HepG2 (cell line): ENCODE results near the gene PEMT. TPM values are rescaled to one million over a fixed set of nuclear protein-coding genes. Genes with fewer than 3 reads are reported as not detected.

Source experiments
- ATAC-seq: fragments of 200-7000 bp; cut with Tn5 transposase; 3 replicates; pipeline ENCODE4 v1.9.1; 2020; ENCODE audit warnings: mild to moderate bottlenecking, moderate library complexity
- BruUV-seq: library from RNA; stranded (reverse); fragments of 400-500 nt; replicated peaks from 2 replicates; lab custom pipeline; 2021; lab: Mats Ljungman, UMichigan
- CTCF ChIA-PET: fragments of 300-600 bp; formaldehyde crosslinking; extraction: SDS; loops from one replicate; lab custom pipeline; 2021; ENCODE audit warnings: low total read pairs, inconsistent platforms, low intra/inter-chr PET ratio; lab: Yijun Ruan, JAX
- POLR2A ChIA-PET: fragments of 350-600 bp; sonication (Branson Sonifier 250); formaldehyde crosslinking; loops from one replicate; lab custom pipeline; 2020; ENCODE audit warnings: antibody characterized with exemption, inconsistent platforms; lab: Yijun Ruan, JAX
- DNase-seq: peaks from one replicate; pipeline ENCODE4 v3.0.0-alpha.2; 2015; ENCODE audit warnings: low spot score
- FAIRE-seq: peaks from 3 replicates; lab custom pipeline; 2011; peaks lifted over from hg19 to GRCh38; lab: Jason Lieb, UNC
- H2AFZ ChIP-seq: one replicate; pipeline ENCODE4 v1.6.1; 2011; ENCODE audit warnings: low read length, inconsistent platforms
- H3K27ac ChIP-seq: fragments of 300-600 bp; 3 replicates; pipeline ENCODE4 v1.8.0; 2011; ENCODE audit warnings: mixed run types, mild to moderate bottlenecking, mixed read lengths, low read length, inconsistent platforms; ENCODE audit not compliant: insufficient read depth; ENCODE audit errors: extremely low read length
- H3K27me3 ChIP-seq, 2 experiments: fragments of 200-600 bp in 1 of 2; 2 replicates in 1 of 2; 3 replicates in 1 of 2; pipeline versions ENCODE4 v1.6.0 to v1.8.0; 2011; ENCODE audit warnings: low read length in 2 of 2, mild to moderate bottlenecking in 2 of 2, moderate library complexity in 2 of 2, inconsistent platforms in 1 of 2; ENCODE audit not compliant: insufficient read depth in 2 of 2, control insufficient read depth in 1 of 2
- H3K36me3 ChIP-seq, 2 experiments: fragments of 200-600 bp in 1 of 2; replicated peaks in 1 of 2; 2 replicates in 1 of 2; 3 replicates in 1 of 2; pipeline versions ENCODE4 v1.5.1 to v1.8.0; 2011; ENCODE audit warnings: low read length in 2 of 2, inconsistent platforms in 1 of 2; ENCODE audit not compliant: insufficient read depth in 2 of 2, control insufficient read depth in 1 of 2
- H3K4me1 ChIP-seq: 2 replicates; pipeline ENCODE4 v1.5.1; 2012; ENCODE audit warnings: low read length, inconsistent platforms; ENCODE audit not compliant: insufficient read depth
- H3K4me2 ChIP-seq: 2 replicates; pipeline ENCODE4 v1.6.0; 2011; ENCODE audit warnings: low read depth, low read length, inconsistent platforms
- H3K4me3 ChIP-seq, 3 experiments: fragments of 200-600 bp in 1 of 3; sonication (generic), shearing (Covaris generic) in 1 of 3; replicated peaks in 1 of 3; 2 replicates each; pipeline ENCODE4 v1.5.1; 2011 to 2016; ENCODE audit warnings: low read length in 3 of 3, inconsistent platforms in 2 of 3, low read depth in 2 of 3, mild to moderate bottlenecking in 2 of 3, control low read depth in 1 of 3, mixed read lengths in 1 of 3; ENCODE audit not compliant: insufficient read depth in 1 of 3
- H3K79me2 ChIP-seq: one replicate; pipeline ENCODE4 v1.6.1; 2011; ENCODE audit warnings: low read length, inconsistent platforms; ENCODE audit not compliant: insufficient read depth
- H3K9ac ChIP-seq: 2 replicates; pipeline ENCODE4 v1.6.0; 2011; ENCODE audit warnings: mild to moderate bottlenecking, low read depth, low read length, inconsistent platforms; ENCODE audit not compliant: insufficient read depth
- H3K9me3 ChIP-seq: 2 replicates; pipeline ENCODE4 v1.5.1; 2012; ENCODE audit warnings: mild to moderate bottlenecking, low read length
- H4K20me1 ChIP-seq: 2 replicates; pipeline ENCODE4 v1.6.0; 2011; ENCODE audit warnings: inconsistent platforms, mild to moderate bottlenecking, low read length, moderate library complexity; ENCODE audit not compliant: insufficient read depth
- FOXK2 ChIP-seq: fragments of 450-650 bp; IDR thresholded peaks from 2 replicates; pipeline ENCODE4 v1.6.1; 2016
- GATAD2A ChIP-seq: IDR thresholded peaks from 2 replicates; pipeline ENCODE4 v1.6.1; 2016
- HMG20B ChIP-seq: conservative IDR thresholded peaks from 2 replicates; pipeline ENCODE4 v1.6.1; 2016; ENCODE audit warnings: missing genetic modification reagents, missing compliant biosample characterization
- KDM4B ChIP-seq: sonication (generic); formaldehyde crosslinking; IDR thresholded peaks from 2 replicates; pipeline ENCODE4 v1.4.0; 2020; ENCODE audit warnings: missing genetic modification reagents
- MAFK ChIP-seq, 2 experiments: IDR thresholded peaks in 1 of 2; conservative IDR thresholded peaks in 1 of 2; 2 replicates each; pipeline ENCODE4 v1.6.1; 2011; ENCODE audit warnings: improper control_type of control experiment in 2 of 2, low read length in 2 of 2
- MATR3 ChIP-seq: sonication (generic); formaldehyde crosslinking; IDR thresholded peaks from 2 replicates; pipeline ENCODE4 v1.4.0; 2020; ENCODE audit warnings: missing genetic modification reagents
- PHF20 ChIP-seq: sonication (generic); formaldehyde crosslinking; IDR thresholded peaks from 2 replicates; pipeline ENCODE4 v1.5.0; 2020; ENCODE audit warnings: mild to moderate bottlenecking, missing genetic modification reagents
- PHF8 ChIP-seq: sonication (generic); formaldehyde crosslinking; IDR thresholded peaks from 2 replicates; pipeline ENCODE4 v1.5.0; 2020; ENCODE audit warnings: missing genetic modification reagents
- RARA ChIP-seq: IDR thresholded peaks from 2 replicates; pipeline ENCODE4 v1.6.1; 2016; ENCODE audit warnings: missing genetic modification reagents, missing compliant biosample characterization
- RXRB ChIP-seq: IDR thresholded peaks from 2 replicates; pipeline ENCODE4 v1.6.1; 2016; ENCODE audit warnings: borderline replicate concordance, missing genetic modification reagents, missing compliant biosample characterization
- SOX13 ChIP-seq, 3 experiments: fragments of 450-650 bp in 1 of 3; sonication (generic) in 1 of 3; formaldehyde crosslinking in 1 of 3; IDR thresholded peaks in 2 of 3; conservative IDR thresholded peaks in 1 of 3; 2 replicates each; pipeline versions ENCODE4 v1.5.0 to v1.6.1; 2016 to 2020; ENCODE audit warnings: antibody characterized with exemption in 1 of 3, mild to moderate bottlenecking in 1 of 3, missing compliant biosample characterization in 1 of 3, missing genetic modification reagents in 1 of 3, moderate library complexity in 1 of 3
- TCF7L2 ChIP-seq: IDR thresholded peaks from 2 replicates; pipeline ENCODE4 v1.6.1; 2011; ENCODE audit warnings: mild to moderate bottlenecking, low read depth, low read length, moderate library complexity
- ZMYM2 ChIP-seq: sonication (generic); formaldehyde crosslinking; IDR thresholded peaks from 2 replicates; pipeline ENCODE4 v1.8.0; 2022; ENCODE audit warnings: mild to moderate bottlenecking, missing genetic modification reagents
- ZNF687 ChIP-seq: sonication (generic); formaldehyde crosslinking; IDR thresholded peaks from 2 replicates; pipeline ENCODE4 v1.5.1; 2020; ENCODE audit warnings: mild to moderate bottlenecking, missing genetic modification reagents, moderate library complexity
- ZNF766 ChIP-seq: sonication (generic); formaldehyde crosslinking; IDR thresholded peaks from 2 replicates; pipeline ENCODE4 v1.5.0; 2020; ENCODE audit warnings: missing genetic modification reagents, borderline replicate concordance
- WGBS: methylation state at CpG from one replicate; pipeline ENCODE4 v1.1.6; 2017; ENCODE audit warnings: low lambda C conversion rate; 5-methylcytosine and 5-hydroxymethylcytosine counted together
- in situ Hi-C: cut with HindIII; loops from 2 replicates; pipeline ENCODE4 v1.10.0; 2017; ENCODE audit warnings: low pct_unique_long_range_greater_than_20kb; ENCODE audit not compliant: extremely low pct_ligation_motif_present
- intact Hi-C: fragments of 100-400 bp; cut with micrococcal nuclease; formaldehyde crosslinking; loops from one replicate; pipeline ENCODE4 v1.10.0; 2022; ENCODE audit not compliant: unreplicated experiment
- polyA plus RNA-seq, 8 experiments: library from polyadenylated mRNA; depleted of rRNA in 3 of 8; stranded (reverse) in 7 of 8; unstranded in 1 of 8; fragments of >200 nt; fragmentation: Illumina TruSeq in 4 of 8; extraction: Trizol in 4 of 8; gene quantifications; 2 replicates each; pipeline versions ENCODE4 v1.2.1 to v1.2.3, GENCODE V29; 2011 to 2016; ENCODE audit warnings: low read depth in 4 of 8, missing spikeins in 1 of 8, mixed read lengths in 1 of 8; ENCODE audit not compliant: insufficient read depth in 1 of 8
- total RNA-seq, 5 experiments: library from RNA; depleted of rRNA; stranded (reverse); fragments of >200 nt; fragmentation: Illumina TruSeq; extraction: Trizol; gene quantifications; 2 replicates each; pipeline ENCODE4 v1.2.3, GENCODE V29; 2016; ENCODE audit warnings: low read depth in 1 of 5
- TF ChIP-seq, protein P1 (sequence below): sonication (generic); formaldehyde crosslinking; IDR thresholded peaks from 2 replicates; pipeline ENCODE4 v1.9.0; 2021; ENCODE audit warnings: missing genetic modification reagents, borderline replicate concordance

PEMT gene
- total and polyA plus RNA-seq, 2 of the 13 experiments (the other 11 are each of a cell fraction or from before 2014, with no cell fraction given): 31.7 to 43.6 TPM

DNA sequence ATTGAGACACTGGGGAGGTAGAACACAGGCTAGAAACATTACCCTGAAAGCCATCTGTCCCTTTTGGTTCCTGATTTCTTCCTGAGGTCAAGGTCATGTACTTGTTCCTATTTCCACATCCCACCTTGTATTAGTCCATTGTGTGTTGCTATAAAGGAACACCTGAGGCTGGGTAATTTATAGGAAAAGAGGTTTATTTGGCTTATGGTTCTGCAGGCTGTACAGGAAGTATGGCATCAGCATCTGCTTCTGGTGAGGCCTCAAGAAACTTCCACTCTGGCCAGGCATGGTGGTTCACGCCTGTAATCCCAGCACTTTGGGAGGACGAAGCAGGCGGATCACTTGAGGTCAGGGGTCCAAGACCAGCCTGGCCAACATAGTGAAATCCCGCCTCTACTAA, 122.2 kb downstream of the PEMT start:
- no peak overlapping the region for H2AFZ ChIP-seq
- no peaks in the 10 kb centered on the region for H3K9me3 ChIP-seq
- intact Hi-C loops (no loop called here), in situ Hi-C loops (no loop called here)
- no peak for FAIRE-seq
- DNase-seq: no peak
- H4K20me1 ChIP-seq: no peaks in the 10 kb centered on the region
- H3K79me2 ChIP-seq: no peaks in the 10 kb centered on the region
- peaks cover 7 to 44% of the 10 kb centered on the region in 2 experiments; a peak in 4 of 5 replicates for H3K27me3 ChIP-seq
- ATAC-seq: no peak
- no TSS peak for BruUV-seq
- 98% methylated on average over 4 of the region's 4 CpGs for WGBS
- H3K4me2 ChIP-seq: no peak overlapping the region
- no peaks in the 10 kb centered on the region for H3K36me3 ChIP-seq
- H3K4me3 ChIP-seq: no peak overlapping the region
- no peak overlapping the region for H3K9ac ChIP-seq
- H3K4me1 ChIP-seq: peaks cover 51% of the 10 kb centered on the region
- CTCF ChIA-PET: no interaction called here
- H3K27ac ChIP-seq: no peak overlapping the region
- POLR2A ChIA-PET: interaction anchor here (1.6 kb wide), 1 partner anchor 23 kb away, joined by 5 read pairs; no protein-coding TSS in a partner anchor
- no peak for TF ChIP-seq MAFK (conservative IDR thresholded peaks at IDR 0.05 in 1 of 2, IDR thresholded peaks at IDR 0.05 in 1 of 2; ENCODE audit: low read length in 2 of 2)
- no peak for TF ChIP-seq PHF20 (CRISPR knock-in tag)
- TF ChIP-seq RXRB: peak; percentile 30; the same call in 1 of the 2 replicates
- TF ChIP-seq TCF7L2: no peak
- no peak for TF ChIP-seq GATAD2A
- TF ChIP-seq SOX13 (IDR thresholded peaks at IDR 0.05): no peak
- TF ChIP-seq SOX13 (CRISPR knock-in tag; conservative IDR thresholded peaks at IDR 0.05 in 1 of 2, IDR thresholded peaks at IDR 0.05 in 1 of 2): 0 out of 4 replicates have a peak, but pooled peaks of 1 of the 2 experiments have one; percentile 19
- no peak for TF ChIP-seq PHF8 (CRISPR knock-in tag)
- no peak for TF ChIP-seq HMG20B (CRISPR knock-in tag)
- TF ChIP-seq ZMYM2 (CRISPR knock-in tag): 0 out of 2 replicates have a peak, but pooled peaks have one; percentile 30
- TF ChIP-seq ZNF766 (CRISPR knock-in tag): peak; percentile 63; the same call in 1 of the 2 replicates
- no peak for TF ChIP-seq MATR3 (CRISPR knock-in tag)
- no peak for TF ChIP-seq ZNF687 (CRISPR knock-in tag)
- TF ChIP-seq KDM4B: no peak
- TF ChIP-seq, protein P1, sequence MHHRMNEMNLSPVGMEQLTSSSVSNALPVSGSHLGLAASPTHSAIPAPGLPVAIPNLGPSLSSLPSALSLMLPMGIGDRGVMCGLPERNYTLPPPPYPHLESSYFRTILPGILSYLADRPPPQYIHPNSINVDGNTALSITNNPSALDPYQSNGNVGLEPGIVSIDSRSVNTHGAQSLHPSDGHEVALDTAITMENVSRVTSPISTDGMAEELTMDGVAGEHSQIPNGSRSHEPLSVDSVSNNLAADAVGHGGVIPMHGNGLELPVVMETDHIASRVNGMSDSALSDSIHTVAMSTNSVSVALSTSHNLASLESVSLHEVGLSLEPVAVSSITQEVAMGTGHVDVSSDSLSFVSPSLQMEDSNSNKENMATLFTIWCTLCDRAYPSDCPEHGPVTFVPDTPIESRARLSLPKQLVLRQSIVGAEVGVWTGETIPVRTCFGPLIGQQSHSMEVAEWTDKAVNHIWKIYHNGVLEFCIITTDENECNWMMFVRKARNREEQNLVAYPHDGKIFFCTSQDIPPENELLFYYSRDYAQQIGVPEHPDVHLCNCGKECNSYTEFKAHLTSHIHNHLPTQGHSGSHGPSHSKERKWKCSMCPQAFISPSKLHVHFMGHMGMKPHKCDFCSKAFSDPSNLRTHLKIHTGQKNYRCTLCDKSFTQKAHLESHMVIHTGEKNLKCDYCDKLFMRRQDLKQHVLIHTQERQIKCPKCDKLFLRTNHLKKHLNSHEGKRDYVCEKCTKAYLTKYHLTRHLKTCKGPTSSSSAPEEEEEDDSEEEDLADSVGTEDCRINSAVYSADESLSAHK (CRISPR knock-in tag): no peak
- no peak for TF ChIP-seq FOXK2
- TF ChIP-seq RARA: peak; percentile 66
